ENCODE data around the gene FSTL4. TPM values are rescaled to one million over a fixed set of nuclear protein-coding genes. Genes with fewer than 3 reads are reported as not detected.

The FSTL4 gene
- total and polyA plus RNA-seq, 2 of the 4 experiments (the other 2 are of a cell fraction) = 0.18 TPM; not detected in 1

- no peak for ATAC-seq (ENCODE audit: low read depth)
- no peak overlapping the region; the same call in 1 of the 2 replicates for H4K5ac ChIP-seq (ENCODE audit: low read depth, low read length)
- intact Hi-C loops (cut with micrococcal nuclease) (no loop called here), dilution Hi-C loops (cut with HindIII; ENCODE audit: low sequenced_read_pairs, unreplicated experiment) (no loop called here), in situ Hi-C loops (cut with MboI; ENCODE audit: low sequenced_read_pairs) (no loop called here)
- DNase-seq = no peak
- no peak overlapping the region; the same call in 1 of the 2 replicates for H3K4ac ChIP-seq (ENCODE audit: low read depth, low read length)
- H3K56ac ChIP-seq (ENCODE audit: extremely low read depth, insufficient read depth, low read length) = no peak overlapping the region
- no peak overlapping the region for H3K27ac ChIP-seq (ENCODE audit: insufficient read depth, low read length)
- H3K4me2 ChIP-seq (ENCODE audit: low read depth, low read length) = no peak overlapping the region
- no peak overlapping the region for H2AFZ ChIP-seq (replicated peaks; ENCODE audit: low read length, poor library complexity)
- H3K79me1 ChIP-seq (ENCODE audit: low read depth in 1 of 2, low read length in 2 of 2) = no peaks in the 10 kb centered on the region
- no peak overlapping the region for H3K23ac ChIP-seq (ENCODE audit: low read depth, low read length)
- H4K8ac ChIP-seq (ENCODE audit: low read depth in 2 of 2, low read length in 2 of 2) = no peak overlapping the region
- no peaks in the 10 kb centered on the region for H3K9me3 ChIP-seq (ENCODE audit: control insufficient read depth, insufficient read depth, low read length)
- no peak overlapping the region for H2BK5ac ChIP-seq (ENCODE audit: low read depth, low read length, poor library complexity, severe bottlenecking)
- peaks cover 17% of the 10 kb centered on the region; the same call in 1 of the 2 replicates for H3K9me1 ChIP-seq (ENCODE audit: insufficient read depth, low read length)
- no peaks in the 10 kb centered on the region for H4K20me1 ChIP-seq (ENCODE audit: insufficient read depth, low read length)
- TF ChIP-seq BHLHE40 (IDR thresholded peaks at IDR 0.05; ENCODE audit: low read depth, low read length) = no peak
- TF ChIP-seq RFX5 (IDR thresholded peaks at IDR 0.05; ENCODE audit: low read depth, low read length) = no peak
- no peak for TF ChIP-seq SMC3 (IDR thresholded peaks at IDR 0.05; ENCODE audit: low read depth, low read length)
- H2AK9ac ChIP-seq (replicated peaks; ENCODE audit: low read depth, low read length, poor library complexity) = no peak overlapping the region
- peak overlapping the region; percentile 50 for H2BK120ac ChIP-seq (ENCODE audit: low read depth, low read length)
- CTCF ChIA-PET = interaction anchor here (0.7 kb wide), 1 partner anchor 114 kb away, joined by 3 read pairs; no protein-coding TSS in a partner anchor
- H2BK20ac ChIP-seq (ENCODE audit: low read depth, low read length) = no peak overlapping the region; the same call in 1 of the 2 replicates
- no peak overlapping the region for H3K14ac ChIP-seq (replicated peaks; ENCODE audit: low read depth, low read length)
- BruUV-seq (replicated peaks) = no TSS peak
- no peak overlapping the region for H3K4me3 ChIP-seq (ENCODE audit: insufficient read depth, low read depth, low read length)
- H2AK5ac ChIP-seq (ENCODE audit: low read depth, low read length) = no peak overlapping the region
- peaks cover 32% of the 10 kb centered on the region for H3K4me1 ChIP-seq (ENCODE audit: control insufficient read depth, insufficient read depth, low read length)
- no peak overlapping the region for H2BK15ac ChIP-seq (ENCODE audit: low read depth, low read length)
- H3K9ac ChIP-seq (ENCODE audit: low read depth, low read length) = no peak overlapping the region
- POLR2A ChIA-PET (ENCODE audit: unreplicated experiment) = no interaction called here
- 100% methylated on average over 2 of the region's 8 CpGs; no CpG with 5 or more reads in 1 of the 2 experiments for WGBS, 2 experiments (ENCODE audit: extremely low coverage in 2 of 2, insufficient read length in 1 of 2)
- no peaks in the 10 kb centered on the region for H3K36me3 ChIP-seq (ENCODE audit: control insufficient read depth, insufficient read depth, low read length)
- H3K27me3 ChIP-seq (ENCODE audit: control insufficient read depth, insufficient read depth, low read length) = no peaks in the 10 kb centered on the region
- no peak overlapping the region for H4K91ac ChIP-seq (ENCODE audit: insufficient read depth, low read depth, low read length)
- no peak overlapping the region; the same call in 1 of the 2 replicates for H3K18ac ChIP-seq (ENCODE audit: low read depth, low read length)
Measured at GRCh38 chr5:133222979-133223378, 389.4 kb downstream of the FSTL4 start.

Data from IMR-90 (cell line).